GM19467 (cell line): ENCODE results near the gene ACAD10.
"Not testable (repeated sequence)": the region's sequence is repeated elsewhere in the genome, so short reads cannot be mapped to it uniquely, and the experiment has no call there.

ENCODE experiments used
- ATAC-seq: cut with Tn5 transposase; IDR thresholded peaks from one replicate; pipeline ENCODE4 v1.9.1; 2021; ENCODE audit warnings: mild to moderate bottlenecking, moderate library complexity; ENCODE audit not compliant: unreplicated experiment

The ACAD10 gene

DNA sequence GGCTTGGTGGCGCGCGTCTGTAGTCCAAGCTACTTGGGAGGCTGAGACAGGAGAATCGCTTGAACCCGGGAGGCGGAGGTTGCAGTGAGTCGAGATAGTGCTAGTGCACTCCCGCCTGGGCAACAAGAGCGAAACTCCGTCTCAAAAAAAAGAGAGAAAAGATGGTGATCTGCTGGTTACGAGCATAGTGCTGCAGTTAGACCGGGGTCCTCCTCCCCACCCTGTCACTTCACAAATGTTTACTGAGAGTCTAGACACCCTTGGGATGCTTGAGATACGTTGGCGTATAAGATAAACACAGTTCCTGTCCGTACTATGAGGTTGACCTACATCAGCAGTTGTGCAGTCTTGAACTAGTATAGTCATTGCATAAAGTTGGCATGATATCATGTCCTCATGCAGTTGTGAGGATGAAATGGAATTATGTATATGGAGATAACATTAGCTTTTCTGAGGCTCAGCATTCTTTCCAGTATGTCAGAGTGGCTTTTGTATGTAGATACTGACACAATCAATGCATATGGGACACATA is 787 bp downstream of the ACAD10 start:
- ATAC-seq: no peak

DNA sequence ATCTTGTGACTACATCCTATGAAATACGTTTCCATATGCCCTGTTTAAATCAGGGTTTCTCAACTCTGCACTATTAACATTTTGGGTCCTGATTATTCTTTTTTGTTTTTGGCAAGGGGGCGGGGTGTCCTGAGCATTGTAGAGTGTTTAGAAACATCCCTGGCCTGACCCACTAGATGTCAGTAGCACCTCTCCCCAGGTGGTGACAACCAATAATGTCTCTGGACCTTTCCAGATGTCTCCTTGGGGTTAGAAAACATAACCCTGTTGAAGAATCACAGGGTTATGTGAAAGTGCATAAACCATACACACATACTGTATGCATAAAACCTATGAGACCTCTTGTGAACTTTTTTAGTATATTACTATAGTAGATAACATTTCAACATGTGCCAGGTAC is 1.4 kb downstream of the ACAD10 start:
- ATAC-seq: no peak

DNA sequence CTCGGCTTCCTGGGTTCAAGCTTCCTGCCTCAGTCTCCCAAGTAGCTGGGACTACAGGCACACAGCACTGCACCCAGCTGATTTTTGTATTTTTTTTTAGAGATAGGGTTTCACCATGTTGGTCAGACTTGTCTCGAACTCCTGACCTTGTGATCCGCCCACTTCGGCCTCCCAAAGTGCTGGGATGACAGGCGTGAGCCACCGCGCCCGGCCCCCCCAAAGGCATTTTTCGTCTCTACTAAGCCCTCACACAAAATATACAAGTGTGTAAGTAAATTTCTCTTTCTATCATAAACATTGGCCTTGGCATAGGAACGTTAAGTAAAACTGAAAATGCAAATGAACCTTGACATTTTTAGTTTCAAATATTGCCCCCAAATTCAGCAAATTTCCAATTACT is 2.1 kb downstream of the ACAD10 start:
- ATAC-seq: no peak

DNA sequence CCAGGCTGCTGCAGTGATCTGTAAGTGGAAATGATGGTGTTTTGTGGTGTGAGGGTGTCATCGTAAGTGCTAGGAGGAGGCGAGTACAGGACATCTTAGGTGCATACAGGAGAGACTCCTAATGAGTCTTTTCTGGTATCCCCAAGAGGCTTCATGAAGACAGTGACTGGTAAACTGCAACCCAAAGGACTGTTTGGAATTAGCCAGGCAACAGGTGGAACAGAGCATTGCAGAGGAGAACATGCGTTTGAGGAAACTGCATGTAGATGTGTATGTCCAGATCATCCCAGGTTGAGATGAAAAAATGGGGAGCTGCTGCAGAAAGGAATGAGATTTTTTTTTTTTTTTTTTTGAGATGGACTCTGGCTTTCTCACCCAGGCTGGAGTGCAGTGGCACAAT is 5.4 kb downstream of the ACAD10 start:
- ATAC-seq: no peak

DNA sequence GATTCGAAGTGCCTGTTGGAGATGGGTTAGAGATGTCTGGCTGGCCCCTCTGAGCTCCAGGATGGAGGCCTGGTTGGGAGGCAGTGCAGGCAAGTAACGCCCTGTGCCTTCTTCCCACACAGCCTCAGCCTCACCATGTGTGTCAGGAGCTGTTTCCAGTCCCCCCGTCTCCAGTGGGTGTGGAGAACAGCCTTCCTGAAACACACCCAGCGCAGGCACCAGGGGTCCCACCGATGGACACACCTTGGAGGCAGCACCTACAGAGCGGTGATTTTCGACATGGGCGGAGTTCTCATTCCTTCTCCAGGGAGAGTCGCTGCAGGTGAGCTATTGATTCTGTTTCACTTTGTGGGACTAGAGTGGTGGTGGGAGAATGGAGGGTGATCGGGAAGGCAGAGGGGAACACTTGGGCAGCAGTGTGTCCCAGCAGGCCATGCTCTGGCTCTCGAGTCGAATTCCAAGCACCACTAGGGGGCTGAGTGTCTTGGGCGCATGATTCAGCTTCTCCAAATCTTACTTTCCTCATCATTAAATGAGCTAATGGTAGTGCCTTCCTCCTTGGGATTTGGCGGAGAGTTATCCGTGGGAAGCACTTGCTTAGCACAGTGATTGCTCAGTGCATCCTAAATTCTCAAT is 6.8 kb downstream of the ACAD10 start:
- no peak for ATAC-seq

DNA sequence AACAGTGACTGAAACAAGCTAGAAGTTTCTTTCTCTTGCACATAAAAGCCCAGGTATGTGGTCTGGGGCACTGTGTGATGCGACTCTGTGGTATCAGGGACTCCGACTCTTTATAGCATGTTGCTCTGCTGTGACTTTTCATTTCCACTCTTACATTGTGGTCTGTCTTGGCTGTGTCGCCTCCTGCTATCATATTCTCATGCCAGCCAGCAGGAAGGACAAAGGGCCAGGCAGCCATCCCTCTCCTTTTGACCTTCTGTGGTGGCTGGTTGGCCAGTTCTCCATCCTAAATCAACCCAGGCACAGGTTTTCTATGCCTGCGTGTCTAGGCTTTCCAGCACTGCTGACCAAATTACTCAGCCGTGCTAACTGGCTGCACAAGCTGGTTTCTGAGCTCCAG is 8.0 kb downstream of the ACAD10 start:
- ATAC-seq: no peak

DNA sequence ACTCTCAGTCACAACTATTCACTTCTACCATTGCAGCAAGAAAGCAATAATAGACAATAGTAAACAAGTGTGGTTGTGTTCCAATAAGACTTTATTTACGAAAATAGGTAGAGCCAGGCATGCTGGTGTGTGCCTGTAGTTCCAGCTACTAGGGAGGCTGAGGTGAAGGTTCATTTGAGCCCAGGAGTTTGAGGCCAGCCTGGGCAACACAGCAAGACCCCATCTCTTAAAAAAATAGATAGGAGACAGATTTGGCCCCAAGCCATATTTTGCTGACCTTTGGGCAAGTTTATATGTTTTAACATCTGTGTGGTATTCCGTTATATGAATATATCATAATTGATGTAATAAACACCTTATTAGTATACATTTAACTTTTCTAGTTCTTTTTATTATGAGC is 14.1 kb downstream of the ACAD10 start:
- ATAC-seq: no peak

DNA sequence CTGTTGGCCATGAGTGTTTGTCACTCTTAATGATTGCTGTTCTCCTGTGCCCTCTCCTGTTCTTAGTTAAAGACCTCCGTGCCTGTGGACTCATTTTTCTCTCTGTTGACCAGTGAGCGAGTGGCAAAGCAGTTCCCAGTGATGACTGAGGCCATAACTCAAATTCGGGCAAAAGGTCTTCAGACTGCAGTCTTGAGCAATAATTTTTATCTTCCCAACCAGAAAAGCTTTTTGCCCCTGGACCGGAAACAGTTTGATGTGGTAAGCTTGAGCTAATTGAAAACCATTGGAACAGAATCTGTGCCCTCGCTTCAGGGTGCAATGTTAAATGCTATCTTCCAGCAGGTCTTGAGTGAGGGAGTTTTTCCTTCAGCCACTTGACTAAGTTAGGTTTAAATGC is 19.8 kb downstream of the ACAD10 start:
- no peak for ATAC-seq

DNA sequence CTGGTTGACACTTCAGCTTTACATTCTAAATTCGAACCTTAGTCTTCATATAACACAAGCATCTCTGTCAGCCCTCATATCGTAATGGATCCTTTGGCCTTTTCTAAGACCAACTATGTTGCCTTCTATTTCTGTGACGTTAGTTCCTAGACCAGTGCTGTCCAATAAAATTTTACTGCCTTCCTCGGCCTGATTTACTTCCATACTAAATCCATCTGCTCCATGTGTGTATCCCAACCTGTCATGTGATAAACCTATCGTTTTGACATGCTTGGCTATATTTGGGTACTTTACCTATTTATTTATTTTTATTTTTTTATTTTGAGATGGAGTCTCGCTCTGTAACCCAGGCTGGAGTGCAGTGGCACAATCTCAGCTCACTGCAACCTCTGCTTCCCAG is 20.3 kb downstream of the ACAD10 start:
- ATAC-seq: no peak

DNA sequence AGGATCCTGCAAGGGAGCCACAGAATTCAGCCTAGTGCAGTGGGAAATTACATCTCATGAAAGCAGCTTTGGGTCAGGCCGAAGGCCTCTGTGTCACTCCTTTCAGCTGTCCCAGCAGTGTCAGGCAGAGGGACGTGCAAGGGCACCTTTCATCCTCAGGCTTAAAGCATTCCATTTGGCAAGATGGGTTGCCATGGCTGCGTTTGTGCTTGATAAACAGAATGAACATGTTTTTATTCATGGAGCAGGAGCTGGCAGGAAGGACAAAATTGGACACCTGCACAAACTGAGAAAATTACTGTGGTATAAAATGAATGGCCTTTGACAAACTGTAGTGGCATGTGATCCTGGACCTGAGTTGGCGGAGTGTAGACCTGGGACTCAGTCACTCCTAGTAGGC is 29.4 kb downstream of the ACAD10 start:
- no peak for ATAC-seq

DNA sequence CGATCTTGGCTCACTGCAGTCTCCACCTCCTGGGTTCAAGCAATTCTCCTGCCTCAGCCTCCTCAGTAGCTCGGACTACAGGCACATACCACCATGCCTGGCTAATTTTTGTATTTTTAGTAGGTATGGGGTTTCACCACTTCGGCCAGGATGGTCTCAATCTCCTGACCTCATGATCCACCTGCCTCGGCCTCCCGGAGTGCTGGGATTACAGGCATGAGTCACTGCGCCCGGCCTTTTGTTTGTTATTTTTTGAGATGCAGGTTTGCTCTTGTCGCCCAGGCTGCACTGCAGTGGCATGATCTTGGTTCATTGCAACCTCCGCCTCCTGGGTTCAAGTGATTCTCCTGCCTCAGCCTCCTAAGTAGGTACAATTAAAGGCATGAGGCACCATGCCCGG is 33.5 kb downstream of the ACAD10 start:
- ATAC-seq: not testable (repeated sequence)

DNA sequence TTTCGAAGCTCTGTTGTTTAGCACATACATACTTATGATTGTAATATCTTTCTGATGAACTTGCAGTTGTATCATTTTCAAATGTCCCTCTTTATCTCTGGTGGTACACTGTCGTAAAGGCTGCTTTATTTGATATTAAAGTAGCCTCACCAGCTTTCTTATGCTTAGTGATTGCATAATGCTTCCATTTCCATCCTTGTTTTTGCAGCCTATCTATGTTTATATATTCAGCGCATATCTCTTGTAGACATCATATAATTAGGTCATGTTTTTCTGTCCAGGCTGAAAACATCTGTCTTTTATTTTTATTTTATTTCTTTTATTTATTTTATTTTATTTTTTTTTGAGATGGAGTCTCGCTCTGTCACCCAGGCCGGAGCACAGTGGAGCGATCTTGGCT is 34.6 kb downstream of the ACAD10 start:
- ATAC-seq: no peak

DNA sequence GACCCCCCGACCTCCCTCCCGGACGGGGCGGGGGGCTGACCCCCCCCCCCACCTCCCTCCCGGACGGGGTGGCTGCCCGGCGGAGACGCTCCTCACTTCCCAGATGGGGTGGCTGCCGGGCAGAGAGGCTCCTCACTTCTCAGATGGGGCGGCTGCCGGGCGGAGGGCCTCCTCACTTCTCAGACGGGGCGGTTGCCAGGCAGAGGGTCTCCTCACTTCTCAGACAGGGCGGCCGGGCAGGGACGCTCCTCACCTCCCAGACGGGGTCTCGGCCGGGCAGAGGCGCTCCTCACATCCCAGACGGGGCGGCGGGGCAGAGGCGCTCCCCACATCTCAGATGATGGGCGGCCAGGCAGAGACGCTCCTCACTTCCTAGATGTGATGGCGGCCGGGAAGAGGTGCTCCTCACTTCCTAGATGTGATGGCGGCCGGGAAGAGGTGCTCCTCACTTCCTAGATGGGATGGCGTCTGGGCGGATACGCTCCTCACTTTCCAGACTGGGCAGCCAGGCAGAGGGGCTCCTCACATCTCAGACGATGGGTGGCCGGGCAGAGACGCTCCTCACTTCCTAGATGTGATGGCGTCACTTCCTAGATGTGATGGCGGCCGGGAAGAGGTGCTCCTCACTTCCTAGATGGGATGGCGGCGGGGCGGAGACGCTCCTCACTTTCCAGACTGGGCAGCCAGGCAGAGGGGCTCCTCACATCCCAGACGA is 38.0 kb downstream of the ACAD10 start:
- ATAC-seq: not testable (repeated sequence)

DNA sequence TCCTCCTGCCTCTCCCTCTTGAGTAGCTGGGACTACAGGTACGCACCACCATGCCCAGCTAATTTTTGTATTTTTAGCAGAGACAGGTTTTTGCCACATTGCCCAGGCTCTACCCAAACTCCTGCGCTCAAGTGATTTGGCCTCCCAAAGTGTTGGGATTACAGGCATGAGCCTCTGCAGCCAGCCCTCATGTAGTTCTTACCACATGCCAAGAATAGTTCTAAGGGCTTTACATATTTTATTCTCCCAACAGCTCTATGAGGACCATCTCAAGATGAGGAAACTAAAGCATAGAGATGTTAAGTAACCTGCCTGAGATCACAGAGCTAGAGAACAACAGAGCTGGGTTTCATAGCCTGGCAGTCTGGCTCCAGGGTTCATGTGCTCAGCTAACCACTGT is 42.9 kb downstream of the ACAD10 start:
- ATAC-seq: no peak

DNA sequence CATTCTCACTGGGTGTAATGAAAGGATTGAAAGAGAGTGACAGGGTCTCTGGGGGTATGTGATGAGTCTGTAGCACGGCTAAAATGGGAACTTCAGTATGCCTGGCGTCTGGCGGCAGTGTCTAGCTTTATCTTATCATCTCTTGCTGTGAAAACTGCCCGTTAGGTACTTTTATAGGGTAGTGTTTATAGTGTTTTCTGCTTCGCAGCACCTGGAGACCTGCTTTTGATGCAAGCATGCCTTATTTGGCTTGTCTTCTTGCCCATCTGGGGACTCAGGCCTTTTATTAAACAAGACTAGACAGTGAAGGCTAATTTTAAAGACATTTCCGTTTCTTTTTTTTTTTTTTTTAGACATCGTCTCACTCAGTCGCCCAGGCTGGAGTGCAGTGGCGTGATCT is 44.6 kb downstream of the ACAD10 start:
- no peak for ATAC-seq

DNA sequence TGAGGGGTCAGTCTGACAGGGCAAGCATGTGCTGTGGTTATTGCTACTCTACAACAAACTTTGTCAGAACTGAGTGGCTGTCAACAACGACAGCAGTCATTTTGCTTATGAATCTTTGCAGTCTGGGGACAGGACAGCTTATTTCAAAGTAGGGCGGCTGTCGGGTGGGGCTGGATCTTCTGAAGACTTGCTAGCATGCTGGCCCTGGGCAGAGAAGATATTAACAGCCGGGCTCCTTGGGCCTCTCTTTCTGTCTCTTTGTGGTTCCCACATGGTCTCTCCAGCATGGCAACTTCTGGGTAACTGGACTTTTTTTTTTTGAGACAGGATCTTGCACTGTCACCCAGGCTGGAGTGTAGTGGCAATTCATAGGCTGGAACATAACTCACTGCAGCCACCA is 46.9 kb downstream of the ACAD10 start:
- ATAC-seq: no peak

DNA sequence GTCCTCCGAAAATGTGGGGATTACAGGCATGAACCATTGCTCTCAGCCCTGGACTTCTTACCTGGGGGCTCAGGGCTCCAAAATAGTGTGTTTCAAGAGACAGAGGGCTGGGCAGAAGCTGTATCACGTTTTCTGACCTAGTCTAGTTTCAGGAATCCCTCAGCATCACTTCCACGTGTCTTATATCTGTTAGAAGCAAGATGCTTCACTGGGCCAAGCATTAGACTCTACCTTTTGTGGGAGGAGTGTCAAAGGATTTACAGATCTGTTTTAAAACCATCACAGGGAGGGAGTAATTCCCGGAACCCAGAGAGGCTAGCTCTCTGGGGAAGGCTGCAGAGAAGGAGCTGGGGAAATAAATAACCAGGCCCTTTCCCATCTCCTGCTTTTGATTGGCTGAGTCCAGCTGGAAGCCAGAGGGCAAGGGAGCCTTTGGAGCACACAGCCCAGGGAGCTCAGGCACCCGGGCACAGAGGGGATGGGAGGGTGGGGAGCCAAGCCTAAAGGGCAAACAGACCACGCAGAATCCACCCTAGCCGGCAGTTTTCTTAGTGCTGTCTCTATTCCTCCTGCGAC is 47.6 kb downstream of the ACAD10 start:
- ATAC-seq: no peak

DNA sequence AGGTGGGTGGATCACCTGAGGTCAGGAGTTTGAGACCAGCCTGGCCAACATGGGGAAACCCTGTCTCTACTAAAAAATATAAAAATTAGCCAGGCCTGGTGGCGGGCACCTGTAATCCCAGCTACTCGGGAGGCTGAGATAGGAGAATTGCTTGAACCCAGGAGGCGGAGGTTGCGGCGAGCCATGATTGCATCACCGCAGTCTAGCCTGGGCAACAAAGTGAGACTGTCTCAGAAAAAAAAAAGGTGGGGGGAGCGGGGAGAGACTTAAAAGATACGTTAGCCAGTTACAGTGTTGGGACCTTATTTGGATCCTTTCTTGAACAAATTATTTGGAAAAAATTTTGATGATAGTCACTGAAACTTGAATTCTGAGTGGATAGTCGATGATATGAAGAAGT is 53.7 kb downstream of the ACAD10 start:
- ATAC-seq: not testable (repeated sequence)

DNA sequence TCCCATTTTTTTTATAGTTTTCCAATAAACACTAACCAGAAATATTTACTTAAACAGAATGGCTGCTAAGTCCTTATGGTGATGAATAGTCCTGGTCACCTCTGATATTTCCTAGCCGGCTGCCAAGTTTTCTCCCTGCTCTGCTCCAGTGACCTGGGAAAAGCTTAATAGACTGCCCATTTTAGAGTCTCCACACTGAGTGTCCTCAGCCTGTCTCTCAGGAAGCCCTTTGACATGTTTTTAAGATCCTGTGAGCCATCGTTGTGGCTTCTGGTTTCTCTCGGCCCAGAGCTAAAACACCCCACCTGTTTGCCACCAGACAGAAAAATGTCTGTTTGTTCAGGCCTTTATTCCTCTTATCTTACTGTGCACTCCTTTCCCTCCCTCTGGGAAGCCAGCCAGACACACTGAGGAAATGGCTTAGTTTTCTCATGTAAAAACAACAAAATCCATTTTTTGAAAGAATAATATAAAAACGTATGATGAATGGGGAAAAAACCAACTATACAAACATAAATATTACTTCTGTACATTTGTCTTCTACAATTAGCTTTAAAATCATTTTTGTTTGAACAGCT is 55.5 kb downstream of the ACAD10 start:
- no peak for ATAC-seq

DNA sequence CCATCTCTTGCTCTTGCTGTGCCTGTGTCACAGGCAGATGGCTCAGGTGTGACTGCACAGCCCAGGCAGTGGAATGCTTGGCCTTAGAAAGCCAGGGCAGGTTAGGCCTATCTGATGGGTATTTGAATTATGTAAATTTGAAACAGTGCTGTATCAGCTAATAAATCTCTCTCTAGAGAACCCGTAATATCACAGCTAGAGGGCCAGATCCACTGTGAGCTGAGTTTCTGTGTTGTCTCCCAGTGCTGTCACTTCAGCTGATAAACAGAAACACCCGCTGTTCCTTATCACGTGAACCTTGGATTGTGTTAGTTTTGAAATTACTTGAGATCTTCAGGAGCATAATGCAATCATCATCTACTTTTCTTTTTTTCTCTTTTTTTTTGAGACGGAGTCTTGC is 59.4 kb downstream of the ACAD10 start:
- no peak for ATAC-seq

DNA sequence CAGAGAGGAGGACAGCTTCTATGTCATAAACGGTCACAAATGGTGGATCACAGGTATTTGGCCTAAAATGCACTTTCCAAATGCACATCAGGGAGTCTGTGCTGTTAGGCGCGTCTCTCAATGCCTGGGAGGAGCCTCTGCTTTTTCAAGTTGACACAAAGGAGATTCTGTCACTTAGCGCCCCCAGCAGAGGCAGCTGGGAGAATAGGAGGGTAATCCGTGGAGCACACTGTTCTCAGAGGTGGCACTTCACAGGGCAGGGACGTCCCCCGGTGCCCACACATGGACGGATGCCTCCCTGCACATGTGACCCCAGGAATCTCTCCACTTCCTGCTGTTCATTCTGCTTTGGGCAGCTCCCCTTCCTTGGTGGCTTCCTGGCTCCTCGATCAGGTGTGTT is 61.5 kb downstream of the ACAD10 start:
- no peak for ATAC-seq

DNA sequence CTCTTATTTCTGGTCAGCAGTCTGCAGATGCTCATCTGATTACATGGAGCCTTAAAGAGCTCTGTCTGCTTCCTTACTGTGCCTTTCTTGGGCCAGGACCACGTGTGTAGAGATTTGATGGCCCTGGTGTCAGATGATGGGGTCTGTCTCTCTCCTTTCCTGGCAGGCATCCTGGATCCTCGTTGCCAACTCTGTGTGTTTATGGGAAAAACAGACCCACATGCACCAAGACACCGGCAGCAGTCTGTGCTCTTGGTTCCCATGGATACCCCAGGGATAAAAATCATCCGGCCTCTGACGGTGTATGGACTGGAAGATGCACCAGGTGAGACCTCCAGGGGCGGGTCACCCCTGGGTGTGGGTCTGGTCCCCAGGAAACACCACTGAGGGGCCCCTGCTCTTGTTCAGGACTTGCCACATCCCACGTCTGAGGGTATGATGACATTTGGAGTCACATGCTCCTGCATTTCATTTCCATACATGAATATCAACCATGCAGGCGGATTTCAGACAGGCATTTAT is 62.4 kb downstream of the ACAD10 start:
- no peak for ATAC-seq
